ENCODE data around the gene CACNA1G. TPM values are rescaled to one million over a fixed set of nuclear protein-coding genes. Genes with fewer than 3 reads are reported as not detected.

Gene CACNA1G
- total and polyA plus RNA-seq, 9 of the 15 experiments (the other 6 are each of a cell fraction or from before 2014, with no cell fraction given), result 0.01 TPM; not detected in 8

GRCh38 chr17:50594892-50595291, 34.4 kb downstream of the CACNA1G start:
- in situ Hi-C loops (cut with MboI), result no loop called here
- FAIRE-seq (no peak), DNase-seq (ENCODE audit: extremely low read depth in 1 of 4, low spot score in 3 of 4) (no peak), ATAC-seq (no peak)
- H3K9ac ChIP-seq (ENCODE audit: insufficient read depth in 1 of 2, low read depth in 2 of 2, low read length in 2 of 2), result no peak overlapping the region
- no peak overlapping the region for H3K4me2 ChIP-seq (ENCODE audit: insufficient read depth, low read length)
- TF ChIP-seq CEBPB (tag; IDR thresholded peaks at IDR 0.05) (no peak), HEY1 (CRISPR knock-in tag; IDR thresholded peaks at IDR 0.05; ENCODE audit: borderline replicate concordance) (no peak), CBX2 (IDR thresholded peaks at IDR 0.05; ENCODE audit: insufficient read depth, low read length, poor library complexity, severe bottlenecking) (no peak), PHB2 (IDR thresholded peaks at IDR 0.05; ENCODE audit: low read depth) (no peak), FOSL1 (tag; conservative IDR thresholded peaks at IDR 0.05) (no peak), ZNF75A (CRISPR knock-in tag; IDR thresholded peaks at IDR 0.05) (no peak), ELF4 (CRISPR knock-in tag; IDR thresholded peaks at IDR 0.05) (no peak), ZBTB33 (CRISPR knock-in tag; IDR thresholded peaks at IDR 0.05) (no peak), CHD2 (IDR thresholded peaks at IDR 0.05; ENCODE audit: low read depth, low read length) (no peak)
- BruUV-seq (replicated peaks), result no TSS peak
- no peak overlapping the region for H3K27ac ChIP-seq (ENCODE audit: extremely low read depth, low read depth, low read length)
- CTCF ChIA-PET (ENCODE audit: low intra/inter-chr PET ratio), result no interaction called here
- no peaks in the 10 kb centered on the region for H3K9me1 ChIP-seq (ENCODE audit: control insufficient read depth, insufficient read depth, low read length)
- H3K27me3 ChIP-seq (ENCODE audit: control insufficient read depth in 2 of 2, insufficient read depth in 2 of 2, low read length in 2 of 2), result peaks cover 36 to 83% of the 10 kb centered on the region in 2 experiments
- intact Hi-C loops (cut with micrococcal nuclease), result no loop called here
- peaks cover 0 to 26% of the 10 kb centered on the region in 2 experiments; a peak in 2 of 5 replicates for H3K4me1 ChIP-seq (replicated peaks in 1 of 2; ENCODE audit: control insufficient read depth in 2 of 2, insufficient read depth in 2 of 2, low read length in 2 of 2)
- H2AFZ ChIP-seq (ENCODE audit: low read depth, low read length), result no peak overlapping the region
- no peak overlapping the region for H3K4me3 ChIP-seq
- H3K79me2 ChIP-seq (ENCODE audit: control insufficient read depth, insufficient read depth, low read length), result no peaks in the 10 kb centered on the region
- POLR2A ChIA-PET, result interaction anchor here (0.5 kb wide), 1 partner anchor 32 kb away, joined by 3 read pairs; no protein-coding TSS in a partner anchor
- H3K36me3 ChIP-seq (ENCODE audit: control insufficient read depth, insufficient read depth, low read length), result no peaks in the 10 kb centered on the region
- peaks cover 7% of the 10 kb centered on the region for H4K20me1 ChIP-seq (replicated peaks; ENCODE audit: control insufficient read depth, insufficient read depth, low read length)
- no peaks in the 10 kb centered on the region for H3K9me3 ChIP-seq (replicated peaks; ENCODE audit: control insufficient read depth, insufficient read depth, low read depth, low read length)
- WGBS (ENCODE audit: insufficient coverage, low coverage, missing lambda C conversion rate), result 2% methylated on average over 19 of the region's 21 CpGs
